HL-60 (cell line): ENCODE data around the gene MME.

ENCODE experiments used
- DNase-seq, 2 experiments: peaks; one replicate each; pipeline ENCODE4 v3.0.0-alpha.2; 2010 to 2020; ENCODE audit warnings: low read depth in 1 of 2, low spot score in 1 of 2
- H3K27ac ChIP-seq: fragments of 250-450 bp; sonication (Bioruptor Pico); replicated peaks from 2 replicates; pipeline ENCODE4 v1.5.1; 2020; ENCODE audit warnings: mild to moderate bottlenecking, moderate library complexity
- H3K27me3 ChIP-seq: fragments of 250-450 bp; sonication (Bioruptor Pico); 2 replicates; pipeline ENCODE4 v1.5.1; 2021; ENCODE audit warnings: mild to moderate bottlenecking, moderate library complexity; ENCODE audit not compliant: insufficient read depth, poor library complexity, severe bottlenecking
- H3K4me3 ChIP-seq: replicated peaks from 2 replicates; pipeline ENCODE4 v1.5.1; 2011; ENCODE audit warnings: mild to moderate bottlenecking, control low read depth, low read length; ENCODE audit not compliant: insufficient read depth
- GABPA ChIP-seq: IDR thresholded peaks from 2 replicates; pipeline ENCODE4 v1.6.1; 2012; ENCODE audit warnings: low read depth
- POLR2AphosphoS5 ChIP-seq: IDR thresholded peaks from 2 replicates; pipeline ENCODE4 v1.6.1; 2012; ENCODE audit warnings: low read depth
- SPI1 ChIP-seq: IDR thresholded peaks from 2 replicates; pipeline ENCODE4 v1.6.1; 2012; ENCODE audit warnings: low read depth, mild to moderate bottlenecking, borderline replicate concordance
- TF ChIP-seq, protein P1 (sequence below): IDR thresholded peaks from 2 replicates; pipeline ENCODE4 v1.6.1; 2012; ENCODE audit warnings: low read depth; ENCODE audit not compliant: insufficient replicate concordance
- TF ChIP-seq, protein P2 (sequence below): IDR thresholded peaks from one replicate; pipeline ENCODE4 v1.5.1; 2011; ENCODE audit warnings: low read length, control low read depth, inconsistent platforms; ENCODE audit not compliant: insufficient read depth

Gene MME

GRCh38 chr3:155079468-155079745 is 712 bp upstream of the MME start:
- no peak for DNase-seq
- Histone ChIP-seq H3K4me3 (peak overlapping the region; percentile 43), H3K27me3 (peaks cover 29% of the 10 kb centered on the region), H3K27ac (no peak overlapping the region)
- TF ChIP-seq POLR2AphosphoS5: no peak
- TF ChIP-seq, protein P1, sequence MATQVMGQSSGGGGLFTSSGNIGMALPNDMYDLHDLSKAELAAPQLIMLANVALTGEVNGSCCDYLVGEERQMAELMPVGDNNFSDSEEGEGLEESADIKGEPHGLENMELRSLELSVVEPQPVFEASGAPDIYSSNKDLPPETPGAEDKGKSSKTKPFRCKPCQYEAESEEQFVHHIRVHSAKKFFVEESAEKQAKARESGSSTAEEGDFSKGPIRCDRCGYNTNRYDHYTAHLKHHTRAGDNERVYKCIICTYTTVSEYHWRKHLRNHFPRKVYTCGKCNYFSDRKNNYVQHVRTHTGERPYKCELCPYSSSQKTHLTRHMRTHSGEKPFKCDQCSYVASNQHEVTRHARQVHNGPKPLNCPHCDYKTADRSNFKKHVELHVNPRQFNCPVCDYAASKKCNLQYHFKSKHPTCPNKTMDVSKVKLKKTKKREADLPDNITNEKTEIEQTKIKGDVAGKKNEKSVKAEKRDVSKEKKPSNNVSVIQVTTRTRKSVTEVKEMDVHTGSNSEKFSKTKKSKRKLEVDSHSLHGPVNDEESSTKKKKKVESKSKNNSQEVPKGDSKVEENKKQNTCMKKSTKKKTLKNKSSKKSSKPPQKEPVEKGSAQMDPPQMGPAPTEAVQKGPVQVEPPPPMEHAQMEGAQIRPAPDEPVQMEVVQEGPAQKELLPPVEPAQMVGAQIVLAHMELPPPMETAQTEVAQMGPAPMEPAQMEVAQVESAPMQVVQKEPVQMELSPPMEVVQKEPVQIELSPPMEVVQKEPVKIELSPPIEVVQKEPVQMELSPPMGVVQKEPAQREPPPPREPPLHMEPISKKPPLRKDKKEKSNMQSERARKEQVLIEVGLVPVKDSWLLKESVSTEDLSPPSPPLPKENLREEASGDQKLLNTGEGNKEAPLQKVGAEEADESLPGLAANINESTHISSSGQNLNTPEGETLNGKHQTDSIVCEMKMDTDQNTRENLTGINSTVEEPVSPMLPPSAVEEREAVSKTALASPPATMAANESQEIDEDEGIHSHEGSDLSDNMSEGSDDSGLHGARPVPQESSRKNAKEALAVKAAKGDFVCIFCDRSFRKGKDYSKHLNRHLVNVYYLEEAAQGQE: no peak
- no peak for TF ChIP-seq SPI1
- TF ChIP-seq, protein P2, sequence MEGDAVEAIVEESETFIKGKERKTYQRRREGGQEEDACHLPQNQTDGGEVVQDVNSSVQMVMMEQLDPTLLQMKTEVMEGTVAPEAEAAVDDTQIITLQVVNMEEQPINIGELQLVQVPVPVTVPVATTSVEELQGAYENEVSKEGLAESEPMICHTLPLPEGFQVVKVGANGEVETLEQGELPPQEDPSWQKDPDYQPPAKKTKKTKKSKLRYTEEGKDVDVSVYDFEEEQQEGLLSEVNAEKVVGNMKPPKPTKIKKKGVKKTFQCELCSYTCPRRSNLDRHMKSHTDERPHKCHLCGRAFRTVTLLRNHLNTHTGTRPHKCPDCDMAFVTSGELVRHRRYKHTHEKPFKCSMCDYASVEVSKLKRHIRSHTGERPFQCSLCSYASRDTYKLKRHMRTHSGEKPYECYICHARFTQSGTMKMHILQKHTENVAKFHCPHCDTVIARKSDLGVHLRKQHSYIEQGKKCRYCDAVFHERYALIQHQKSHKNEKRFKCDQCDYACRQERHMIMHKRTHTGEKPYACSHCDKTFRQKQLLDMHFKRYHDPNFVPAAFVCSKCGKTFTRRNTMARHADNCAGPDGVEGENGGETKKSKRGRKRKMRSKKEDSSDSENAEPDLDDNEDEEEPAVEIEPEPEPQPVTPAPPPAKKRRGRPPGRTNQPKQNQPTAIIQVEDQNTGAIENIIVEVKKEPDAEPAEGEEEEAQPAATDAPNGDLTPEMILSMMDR: no peak
- no peak for TF ChIP-seq GABPA

GRCh38 chr3:155080692-155081091 is 573 bp downstream of the MME start:
- Histone ChIP-seq H3K27me3 (peaks cover 29% of the 10 kb centered on the region), H3K4me3 (no peak overlapping the region), H3K27ac (no peak overlapping the region)
- DNase-seq: no peak
- TF ChIP-seq, protein P1: no peak
- TF ChIP-seq SPI1 (no peak), GABPA (no peak), POLR2AphosphoS5 (no peak)
- TF ChIP-seq, protein P2: no peak

DNA sequence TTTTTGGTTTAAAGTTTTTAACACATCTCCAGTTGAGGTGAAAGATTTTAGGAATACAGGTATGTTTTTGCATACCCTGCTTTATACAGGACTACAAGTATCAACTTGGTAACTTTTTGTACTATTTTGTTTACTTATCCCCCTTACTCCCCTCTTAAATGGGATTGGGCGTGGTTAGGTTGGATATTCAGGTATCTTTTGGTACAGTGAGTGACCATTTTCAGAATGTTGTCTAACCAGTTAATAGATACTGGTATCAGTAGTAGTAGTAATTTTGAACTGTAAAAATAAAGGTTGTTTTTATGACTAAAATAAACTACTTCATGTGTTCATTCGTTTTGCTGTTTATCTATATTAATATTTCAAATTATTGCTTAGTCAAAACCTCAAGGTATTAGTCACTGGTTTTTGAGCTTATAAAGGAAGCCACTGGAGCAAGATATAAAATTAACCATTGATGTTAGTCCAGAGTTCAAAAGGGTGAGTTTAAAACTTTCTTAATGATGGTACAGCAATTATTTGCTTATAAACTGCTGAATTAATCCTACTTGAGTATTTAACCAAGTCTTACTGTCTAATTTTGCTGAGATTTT is 3.3 kb downstream of the MME start:
- Histone ChIP-seq H3K27me3 (peaks cover 26% of the 10 kb centered on the region), H3K27ac (no peak overlapping the region), H3K4me3 (no peak overlapping the region)
- TF ChIP-seq POLR2AphosphoS5: no peak
- no peak for DNase-seq

DNA sequence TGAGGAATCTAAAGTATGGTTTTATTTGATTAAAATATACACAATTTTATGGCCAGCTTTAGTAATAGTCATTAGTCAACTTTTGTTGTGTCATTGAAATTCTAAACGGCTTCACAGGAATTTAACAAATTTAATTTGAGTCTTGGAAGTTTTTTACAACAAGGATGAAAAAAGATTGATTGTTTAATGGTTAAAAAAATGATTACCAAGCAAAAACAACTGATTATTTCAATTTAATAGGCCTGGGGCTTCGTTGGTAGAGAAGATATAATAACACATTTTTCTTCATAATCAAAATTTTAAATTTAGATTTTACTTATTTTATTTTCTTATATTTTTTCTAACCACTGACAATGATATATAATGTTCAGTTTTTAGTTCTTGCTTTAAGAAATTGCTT is 4.4 kb downstream of the MME start:
- peaks cover 18% of the 10 kb centered on the region for H3K27me3 ChIP-seq
- no peak overlapping the region for H3K27ac ChIP-seq
- no peak for DNase-seq
- TF ChIP-seq GABPA (no peak), SPI1 (no peak), POLR2AphosphoS5 (no peak)
- TF ChIP-seq, protein P1: no peak
- TF ChIP-seq, protein P2: no peak
- no peak overlapping the region for H3K4me3 ChIP-seq
